SHP77 treated with DMSO at 0.1 percent for 48 hours (cell line): ENCODE data around the gene WWOX.

ENCODE experiments used
- DNase-seq: peaks from one replicate; lab custom pipeline; 2025; lab: John Stamatoyannopoulos, UW

Gene WWOX

GRCh38 chr16:78474762-78475161, 375.3 kb downstream of the WWOX start:
- DNase-seq, result no peak

GRCh38 chr16:78476615-78477014, 377.2 kb downstream of the WWOX start:
- DNase-seq, result no peak

GRCh38 chr16:78478267-78478861, 378.9 kb downstream of the WWOX start:
- DNase-seq, result peak; percentile 14

GRCh38 chr16:78479723-78480122, 380.3 kb downstream of the WWOX start:
- DNase-seq, result no peak

GRCh38 chr16:78480588-78480987, 381.1 kb downstream of the WWOX start:
- DNase-seq, result no peak

- no peak for DNase-seq
Measured at GRCh38 chr16:78483124-78483992, 383.9 kb downstream of the WWOX start.

GRCh38 chr16:78484509-78485058, 385.1 kb downstream of the WWOX start:
- DNase-seq, result no peak

GRCh38 chr16:78485188-78485916, 385.9 kb downstream of the WWOX start:
- no peak for DNase-seq

GRCh38 chr16:78485917-78486257, 386.4 kb downstream of the WWOX start:
- DNase-seq, result no peak

GRCh38 chr16:78487471-78487870, 388.0 kb downstream of the WWOX start:
- DNase-seq, result no peak

- DNase-seq, result no peak
Measured at GRCh38 chr16:78489072-78489471, 389.6 kb downstream of the WWOX start.

GRCh38 chr16:78489631-78490030, 390.2 kb downstream of the WWOX start:
- DNase-seq, result no peak

GRCh38 chr16:78490431-78490830, 391.0 kb downstream of the WWOX start:
- no peak for DNase-seq

GRCh38 chr16:78490847-78491246, 391.4 kb downstream of the WWOX start:
- DNase-seq, result no peak

GRCh38 chr16:78493573-78493972, 394.1 kb downstream of the WWOX start:
- DNase-seq, result no peak

GRCh38 chr16:78494105-78494504, 394.7 kb downstream of the WWOX start:
- no peak for DNase-seq

GRCh38 chr16:78494674-78495073, 395.2 kb downstream of the WWOX start:
- DNase-seq, result no peak

GRCh38 chr16:78496189-78496588, 396.7 kb downstream of the WWOX start:
- no peak for DNase-seq

GRCh38 chr16:78499399-78499798, 399.9 kb downstream of the WWOX start:
- DNase-seq, result no peak

GRCh38 chr16:78500659-78501270, 401.3 kb downstream of the WWOX start:
- no peak for DNase-seq

- no peak for DNase-seq
Measured at GRCh38 chr16:78501744-78502143, 402.3 kb downstream of the WWOX start.

GRCh38 chr16:78502812-78503350, 403.4 kb downstream of the WWOX start:
- no peak for DNase-seq
